Measurements from ENCODE around the gene ODF2L.

ODF2L gene

GRCh38 chr1:86317926-86318325 lies 78.2 kb downstream of the ODF2L start:
- TF ChIP-seq CTCF (IDR thresholded peaks at IDR 0.05; ENCODE audit: control insufficient read depth, insufficient read depth, low read depth, low read length, missing control alignments), result no peak
- no peak overlapping the region for H3K4me3 ChIP-seq (ENCODE audit: control insufficient read depth, low read depth, low read length)
- DNase-seq (ENCODE audit: low read depth), result no peak

GRCh38 chr1:86305731-86306130 lies 90.4 kb downstream of the ODF2L start:
- no peak for DNase-seq (ENCODE audit: low read depth)
- no peak for TF ChIP-seq CTCF (IDR thresholded peaks at IDR 0.05; ENCODE audit: control insufficient read depth, insufficient read depth, low read depth, low read length, missing control alignments)
- H3K4me3 ChIP-seq (ENCODE audit: control insufficient read depth, low read depth, low read length), result no peak overlapping the region

DNA sequence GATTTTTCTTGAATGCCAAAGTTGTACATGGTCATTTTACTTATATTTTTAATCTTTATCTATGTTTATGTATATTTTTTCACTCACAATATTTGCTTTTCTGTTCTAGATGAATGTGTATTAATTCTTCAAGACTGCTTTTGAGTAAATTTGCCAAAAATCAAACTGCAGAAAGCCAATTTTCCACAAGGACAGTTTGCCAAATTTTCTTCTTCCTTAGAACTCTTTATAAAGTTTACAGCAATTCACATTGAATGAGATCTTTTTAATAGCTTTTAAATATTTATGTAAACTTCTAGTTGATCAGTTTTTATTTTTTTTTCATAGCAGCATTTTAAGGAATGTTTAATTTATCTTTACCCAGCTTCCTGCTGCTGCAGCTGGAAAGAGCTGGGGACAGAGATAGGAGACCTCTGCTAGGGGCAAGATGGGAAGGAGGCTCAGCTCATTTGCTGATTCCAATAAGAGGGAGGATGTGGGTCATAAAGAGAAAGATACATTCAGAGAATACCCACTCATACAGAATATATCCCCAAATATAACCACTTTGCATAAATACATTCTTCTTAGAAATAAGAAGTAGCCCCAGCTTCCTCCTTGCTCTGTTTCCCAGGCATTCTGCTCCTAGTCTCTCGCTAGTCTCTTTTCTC lies 93.0 kb downstream of the ODF2L start:
- TF ChIP-seq CTCF (IDR thresholded peaks at IDR 0.05; ENCODE audit: control insufficient read depth, insufficient read depth, low read depth, low read length, missing control alignments), result no peak
- no peak overlapping the region for H3K4me3 ChIP-seq (ENCODE audit: control insufficient read depth, low read depth, low read length)
- no peak for DNase-seq (ENCODE audit: low read depth)
